ENCODE results near the gene USO1. TPM values are rescaled to one million over a fixed set of nuclear protein-coding genes. Genes with fewer than 3 reads are reported as not detected.

Gene USO1
- total and polyA plus RNA-seq, 2 of the 13 experiments (the other 11 are each of a cell fraction or from before 2014, with no cell fraction given): 52.2 to 87.7 TPM

DNA sequence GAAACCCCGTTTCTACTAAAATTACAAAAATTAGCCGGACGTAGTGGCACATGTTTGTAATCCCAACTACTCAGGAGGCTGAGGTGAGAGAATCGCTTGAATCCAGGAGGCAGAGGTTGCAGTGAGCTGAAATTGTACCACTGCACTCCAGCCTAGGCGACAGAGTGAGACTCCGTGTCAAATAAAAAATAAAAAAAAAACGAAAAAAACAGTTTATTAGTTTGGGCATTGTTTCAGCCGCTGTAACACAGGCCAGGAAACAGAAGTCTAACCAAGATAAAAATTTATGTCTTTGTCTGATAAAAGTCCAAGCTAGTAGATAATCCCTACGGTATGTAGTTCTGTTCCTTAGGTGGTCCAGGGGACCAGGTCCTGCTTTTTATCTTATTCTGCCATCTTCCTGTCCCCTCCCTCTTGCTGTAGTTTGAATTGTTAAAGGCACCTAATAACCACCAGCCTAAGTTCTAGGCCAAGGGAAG is 21.4 kb downstream of the USO1 start:
- no peak overlapping the region for H3K4me3 ChIP-seq (replicated peaks in 1 of 3; ENCODE audit: insufficient read depth in 1 of 3, low read depth in 2 of 3, low read length in 3 of 3)
- no peak for DNase-seq (ENCODE audit: low spot score)
- peaks cover 31% of the 10 kb centered on the region for H3K79me2 ChIP-seq (ENCODE audit: insufficient read depth, low read length)
- H3K9me3 ChIP-seq (ENCODE audit: low read length): no peaks in the 10 kb centered on the region
- H3K9ac ChIP-seq (ENCODE audit: insufficient read depth, low read depth, low read length): no peak overlapping the region
- H3K27me3 ChIP-seq (ENCODE audit: control insufficient read depth in 1 of 2, insufficient read depth in 2 of 2, low read length in 2 of 2): no peaks in the 10 kb centered on the region
- ATAC-seq: no peak
- H3K27ac ChIP-seq (ENCODE audit: extremely low read length, insufficient read depth, low read length): no peak overlapping the region
- in situ Hi-C loops (cut with HindIII; ENCODE audit: extremely low pct_ligation_motif_present, low pct_unique_long_range_greater_than_20kb) (no loop called here), intact Hi-C loops (cut with micrococcal nuclease; ENCODE audit: unreplicated experiment) (no loop called here)
- peaks cover 0 to 2% of the 10 kb centered on the region in 2 experiments; a peak in 1 of 5 replicates for H3K36me3 ChIP-seq (replicated peaks in 1 of 2; ENCODE audit: control insufficient read depth in 1 of 2, insufficient read depth in 2 of 2, low read length in 2 of 2)
- H4K20me1 ChIP-seq (ENCODE audit: insufficient read depth, low read length): 0 out of 2 replicates have a peak, but pooled peaks cover under 1% of the 10 kb centered on the region
- no peak overlapping the region for H3K4me2 ChIP-seq (ENCODE audit: low read depth, low read length)
- WGBS (ENCODE audit: low lambda C conversion rate): 88% methylated on average over 9 of the region's 9 CpGs
- ChIA-PET POLR2A (interaction anchor here (1.9 kb wide), 1 partner anchor 22 kb away, joined by 15 read pairs; the partner anchor contains the start of gene USO1), CTCF (ENCODE audit: low intra/inter-chr PET ratio, low total read pairs) (no interaction called here)
- FAIRE-seq: no peak
- H3K4me1 ChIP-seq (ENCODE audit: insufficient read depth, low read length): peaks cover 16% of the 10 kb centered on the region
- no peak overlapping the region for H2AFZ ChIP-seq (ENCODE audit: low read length)
- no TSS peak for BruUV-seq (replicated peaks)
- TF ChIP-seq BHLHE40 (IDR thresholded peaks at IDR 0.05; ENCODE audit: low read length) (no peak), SPEN (CRISPR knock-in tag; IDR thresholded peaks at IDR 0.05; ENCODE audit: low read depth) (no peak), ZNF616 (CRISPR knock-in tag; IDR thresholded peaks at IDR 0.05; ENCODE audit: low read depth) (no peak), RARA (CRISPR knock-in tag; IDR thresholded peaks at IDR 0.05) (no peak), MAZ (IDR thresholded peaks at IDR 0.05; ENCODE audit: borderline replicate concordance, low read depth, low read length) (no peak), MAZ (CRISPR knock-in tag; IDR thresholded peaks at IDR 0.05; ENCODE audit: low read depth) (no peak), ZNF138 (CRISPR knock-in tag; IDR thresholded peaks at IDR 0.05; ENCODE audit: low read depth) (no peak), DR1 (CRISPR knock-in tag; IDR thresholded peaks at IDR 0.05) (no peak), ERF (CRISPR knock-in tag; IDR thresholded peaks at IDR 0.05) (no peak), SOX6 (IDR thresholded peaks at IDR 0.05) (no peak), SOX6 (CRISPR knock-in tag; IDR thresholded peaks at IDR 0.05) (no peak), NCOR1 (IDR thresholded peaks at IDR 0.05; ENCODE audit: borderline replicate concordance, low read length) (no peak), ZBTB42 (CRISPR knock-in tag; IDR thresholded peaks at IDR 0.05) (no peak), ATF1 (CRISPR knock-in tag; IDR thresholded peaks at IDR 0.05) (no peak), THAP11 (CRISPR knock-in tag; IDR thresholded peaks at IDR 0.05) (no peak)
- TF ChIP-seq, protein P1, sequence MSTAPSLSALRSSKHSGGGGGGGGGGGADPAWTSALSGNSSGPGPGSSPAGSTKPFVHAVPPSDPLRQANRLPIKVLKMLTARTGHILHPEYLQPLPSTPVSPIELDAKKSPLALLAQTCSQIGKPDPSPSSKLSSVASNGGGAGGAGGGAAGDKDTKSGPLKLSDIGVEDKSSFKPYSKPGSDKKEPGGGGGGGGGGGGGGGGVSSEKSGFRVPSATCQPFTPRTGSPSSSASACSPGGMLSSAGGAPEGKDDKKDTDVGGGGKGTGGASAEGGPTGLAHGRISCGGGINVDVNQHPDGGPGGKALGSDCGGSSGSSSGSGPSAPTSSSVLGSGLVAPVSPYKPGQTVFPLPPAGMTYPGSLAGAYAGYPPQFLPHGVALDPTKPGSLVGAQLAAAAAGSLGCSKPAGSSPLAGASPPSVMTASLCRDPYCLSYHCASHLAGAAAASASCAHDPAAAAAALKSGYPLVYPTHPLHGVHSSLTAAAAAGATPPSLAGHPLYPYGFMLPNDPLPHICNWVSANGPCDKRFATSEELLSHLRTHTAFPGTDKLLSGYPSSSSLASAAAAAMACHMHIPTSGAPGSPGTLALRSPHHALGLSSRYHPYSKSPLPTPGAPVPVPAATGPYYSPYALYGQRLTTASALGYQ (CRISPR knock-in tag; IDR thresholded peaks at IDR 0.05): no peak
- TF ChIP-seq, protein P2, sequence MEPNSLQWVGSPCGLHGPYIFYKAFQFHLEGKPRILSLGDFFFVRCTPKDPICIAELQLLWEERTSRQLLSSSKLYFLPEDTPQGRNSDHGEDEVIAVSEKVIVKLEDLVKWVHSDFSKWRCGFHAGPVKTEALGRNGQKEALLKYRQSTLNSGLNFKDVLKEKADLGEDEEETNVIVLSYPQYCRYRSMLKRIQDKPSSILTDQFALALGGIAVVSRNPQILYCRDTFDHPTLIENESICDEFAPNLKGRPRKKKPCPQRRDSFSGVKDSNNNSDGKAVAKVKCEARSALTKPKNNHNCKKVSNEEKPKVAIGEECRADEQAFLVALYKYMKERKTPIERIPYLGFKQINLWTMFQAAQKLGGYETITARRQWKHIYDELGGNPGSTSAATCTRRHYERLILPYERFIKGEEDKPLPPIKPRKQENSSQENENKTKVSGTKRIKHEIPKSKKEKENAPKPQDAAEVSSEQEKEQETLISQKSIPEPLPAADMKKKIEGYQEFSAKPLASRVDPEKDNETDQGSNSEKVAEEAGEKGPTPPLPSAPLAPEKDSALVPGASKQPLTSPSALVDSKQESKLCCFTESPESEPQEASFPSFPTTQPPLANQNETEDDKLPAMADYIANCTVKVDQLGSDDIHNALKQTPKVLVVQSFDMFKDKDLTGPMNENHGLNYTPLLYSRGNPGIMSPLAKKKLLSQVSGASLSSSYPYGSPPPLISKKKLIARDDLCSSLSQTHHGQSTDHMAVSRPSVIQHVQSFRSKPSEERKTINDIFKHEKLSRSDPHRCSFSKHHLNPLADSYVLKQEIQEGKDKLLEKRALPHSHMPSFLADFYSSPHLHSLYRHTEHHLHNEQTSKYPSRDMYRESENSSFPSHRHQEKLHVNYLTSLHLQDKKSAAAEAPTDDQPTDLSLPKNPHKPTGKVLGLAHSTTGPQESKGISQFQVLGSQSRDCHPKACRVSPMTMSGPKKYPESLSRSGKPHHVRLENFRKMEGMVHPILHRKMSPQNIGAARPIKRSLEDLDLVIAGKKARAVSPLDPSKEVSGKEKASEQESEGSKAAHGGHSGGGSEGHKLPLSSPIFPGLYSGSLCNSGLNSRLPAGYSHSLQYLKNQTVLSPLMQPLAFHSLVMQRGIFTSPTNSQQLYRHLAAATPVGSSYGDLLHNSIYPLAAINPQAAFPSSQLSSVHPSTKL (CRISPR knock-in tag; IDR thresholded peaks at IDR 0.05): no peak
- TF ChIP-seq, protein P3, sequence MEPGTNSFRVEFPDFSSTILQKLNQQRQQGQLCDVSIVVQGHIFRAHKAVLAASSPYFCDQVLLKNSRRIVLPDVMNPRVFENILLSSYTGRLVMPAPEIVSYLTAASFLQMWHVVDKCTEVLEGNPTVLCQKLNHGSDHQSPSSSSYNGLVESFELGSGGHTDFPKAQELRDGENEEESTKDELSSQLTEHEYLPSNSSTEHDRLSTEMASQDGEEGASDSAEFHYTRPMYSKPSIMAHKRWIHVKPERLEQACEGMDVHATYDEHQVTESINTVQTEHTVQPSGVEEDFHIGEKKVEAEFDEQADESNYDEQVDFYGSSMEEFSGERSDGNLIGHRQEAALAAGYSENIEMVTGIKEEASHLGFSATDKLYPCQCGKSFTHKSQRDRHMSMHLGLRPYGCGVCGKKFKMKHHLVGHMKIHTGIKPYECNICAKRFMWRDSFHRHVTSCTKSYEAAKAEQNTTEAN (CRISPR knock-in tag; conservative IDR thresholded peaks at IDR 0.05): no peak
- TF ChIP-seq, protein P4, sequence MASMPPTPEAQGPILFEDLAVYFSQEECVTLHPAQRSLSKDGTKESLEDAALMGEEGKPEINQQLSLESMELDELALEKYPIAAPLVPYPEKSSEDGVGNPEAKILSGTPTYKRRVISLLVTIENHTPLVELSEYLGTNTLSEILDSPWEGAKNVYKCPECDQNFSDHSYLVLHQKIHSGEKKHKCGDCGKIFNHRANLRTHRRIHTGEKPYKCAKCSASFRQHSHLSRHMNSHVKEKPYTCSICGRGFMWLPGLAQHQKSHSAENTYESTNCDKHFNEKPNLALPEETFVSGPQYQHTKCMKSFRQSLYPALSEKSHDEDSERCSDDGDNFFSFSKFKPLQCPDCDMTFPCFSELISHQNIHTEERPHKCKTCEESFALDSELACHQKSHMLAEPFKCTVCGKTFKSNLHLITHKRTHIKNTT (CRISPR knock-in tag; IDR thresholded peaks at IDR 0.05): no peak
